LNCaP clone FGC (cell line): ENCODE results near the gene IL16.

Source experiments
- DNase-seq: peaks from one replicate; pipeline ENCODE4 v3.0.0-alpha.2; 2011; ENCODE audit warnings: low read depth
- H3K4me3 ChIP-seq: 2 replicates; pipeline ENCODE4 v1.5.1; 2011; ENCODE audit warnings: mild to moderate bottlenecking, low read depth, low read length, control low read depth
- TF ChIP-seq, protein P1 (sequence below): IDR thresholded peaks from 2 replicates; pipeline ENCODE4 v1.5.1; 2012; ENCODE audit warnings: mild to moderate bottlenecking; ENCODE audit not compliant: control insufficient read depth, insufficient read depth; ENCODE audit errors: extremely low read depth

Gene IL16

DNA sequence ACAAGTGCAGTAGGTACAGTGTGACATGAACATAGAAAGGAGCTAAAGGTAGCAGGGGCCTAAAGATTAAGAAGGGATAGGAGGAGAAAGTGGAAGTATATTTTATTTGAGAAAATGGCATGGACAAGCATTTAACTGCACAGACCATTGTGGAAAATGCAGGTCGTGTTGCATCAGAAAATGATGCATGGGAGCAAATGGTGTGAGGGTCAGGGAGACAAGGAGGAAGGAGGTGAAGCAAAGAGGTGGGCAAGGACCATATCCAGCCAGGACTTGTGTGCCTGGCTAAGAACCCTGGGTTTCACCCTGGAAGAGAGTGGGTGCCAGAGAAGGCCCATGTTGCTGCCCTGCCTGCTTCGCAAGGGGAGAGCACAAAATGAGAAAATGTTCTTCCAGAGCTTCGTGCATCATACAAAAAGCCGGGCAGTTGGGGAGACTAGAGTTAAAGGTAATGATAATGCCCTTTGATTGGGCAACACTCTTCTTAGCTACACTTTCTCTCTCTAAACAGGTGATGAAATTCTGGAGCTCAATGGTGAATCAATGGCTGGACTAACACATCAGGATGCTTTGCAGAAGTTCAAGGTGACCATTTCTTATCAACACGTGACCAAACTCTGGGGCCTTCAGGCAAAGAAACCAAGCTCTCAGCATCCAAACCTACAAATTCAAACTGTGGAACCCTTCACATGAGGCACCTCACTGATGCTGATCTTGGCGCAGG, 81.8 kb downstream of the IL16 start:
- H3K4me3 ChIP-seq: no peak overlapping the region
- no peak for DNase-seq
- TF ChIP-seq, protein P1, sequence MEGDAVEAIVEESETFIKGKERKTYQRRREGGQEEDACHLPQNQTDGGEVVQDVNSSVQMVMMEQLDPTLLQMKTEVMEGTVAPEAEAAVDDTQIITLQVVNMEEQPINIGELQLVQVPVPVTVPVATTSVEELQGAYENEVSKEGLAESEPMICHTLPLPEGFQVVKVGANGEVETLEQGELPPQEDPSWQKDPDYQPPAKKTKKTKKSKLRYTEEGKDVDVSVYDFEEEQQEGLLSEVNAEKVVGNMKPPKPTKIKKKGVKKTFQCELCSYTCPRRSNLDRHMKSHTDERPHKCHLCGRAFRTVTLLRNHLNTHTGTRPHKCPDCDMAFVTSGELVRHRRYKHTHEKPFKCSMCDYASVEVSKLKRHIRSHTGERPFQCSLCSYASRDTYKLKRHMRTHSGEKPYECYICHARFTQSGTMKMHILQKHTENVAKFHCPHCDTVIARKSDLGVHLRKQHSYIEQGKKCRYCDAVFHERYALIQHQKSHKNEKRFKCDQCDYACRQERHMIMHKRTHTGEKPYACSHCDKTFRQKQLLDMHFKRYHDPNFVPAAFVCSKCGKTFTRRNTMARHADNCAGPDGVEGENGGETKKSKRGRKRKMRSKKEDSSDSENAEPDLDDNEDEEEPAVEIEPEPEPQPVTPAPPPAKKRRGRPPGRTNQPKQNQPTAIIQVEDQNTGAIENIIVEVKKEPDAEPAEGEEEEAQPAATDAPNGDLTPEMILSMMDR: no peak

DNA sequence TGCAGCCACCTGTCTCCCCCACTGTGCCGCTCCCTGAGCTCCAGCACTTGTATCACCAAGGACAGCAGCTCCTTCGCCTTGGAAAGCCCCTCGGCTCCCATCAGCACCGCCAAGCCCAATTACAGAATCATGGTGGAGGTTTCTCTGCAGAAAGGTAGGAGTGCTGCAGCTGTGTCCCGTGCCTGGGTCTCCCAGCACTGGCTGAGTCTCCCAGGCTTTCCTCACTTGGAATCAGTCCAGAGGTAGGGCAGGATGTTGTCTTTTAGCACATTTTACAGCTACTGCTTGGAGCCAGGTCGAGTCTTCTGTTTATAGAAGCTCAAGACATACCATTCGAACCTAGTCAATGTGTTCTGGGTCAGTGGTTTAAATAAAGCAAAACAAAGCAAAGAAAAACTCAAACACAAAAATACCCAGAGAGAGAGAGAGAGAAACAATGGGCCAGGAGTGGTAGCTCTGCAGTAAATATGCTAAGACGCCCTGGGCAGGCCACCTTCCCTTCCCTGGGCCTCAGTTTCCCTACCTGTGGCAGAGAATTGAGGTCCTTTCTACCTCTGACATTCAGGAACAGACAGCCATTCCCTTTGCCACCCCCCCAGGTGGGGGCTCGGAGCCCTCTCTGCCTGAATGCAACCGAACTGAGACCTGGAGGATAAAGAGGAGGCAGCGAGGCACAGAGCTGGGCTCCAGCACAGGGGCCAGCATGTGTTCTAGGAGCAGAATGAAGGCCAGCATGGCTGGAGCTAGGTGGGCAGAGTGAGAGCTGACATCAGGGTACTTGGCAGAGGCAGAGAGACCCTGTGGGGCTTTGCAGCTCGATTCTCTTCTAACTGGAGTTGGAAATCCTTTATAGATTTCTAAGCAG, 83.2 kb downstream of the IL16 start:
- H3K4me3 ChIP-seq: no peak overlapping the region
- TF ChIP-seq, protein P1: no peak
- peak; percentile 68 for DNase-seq

DNA sequence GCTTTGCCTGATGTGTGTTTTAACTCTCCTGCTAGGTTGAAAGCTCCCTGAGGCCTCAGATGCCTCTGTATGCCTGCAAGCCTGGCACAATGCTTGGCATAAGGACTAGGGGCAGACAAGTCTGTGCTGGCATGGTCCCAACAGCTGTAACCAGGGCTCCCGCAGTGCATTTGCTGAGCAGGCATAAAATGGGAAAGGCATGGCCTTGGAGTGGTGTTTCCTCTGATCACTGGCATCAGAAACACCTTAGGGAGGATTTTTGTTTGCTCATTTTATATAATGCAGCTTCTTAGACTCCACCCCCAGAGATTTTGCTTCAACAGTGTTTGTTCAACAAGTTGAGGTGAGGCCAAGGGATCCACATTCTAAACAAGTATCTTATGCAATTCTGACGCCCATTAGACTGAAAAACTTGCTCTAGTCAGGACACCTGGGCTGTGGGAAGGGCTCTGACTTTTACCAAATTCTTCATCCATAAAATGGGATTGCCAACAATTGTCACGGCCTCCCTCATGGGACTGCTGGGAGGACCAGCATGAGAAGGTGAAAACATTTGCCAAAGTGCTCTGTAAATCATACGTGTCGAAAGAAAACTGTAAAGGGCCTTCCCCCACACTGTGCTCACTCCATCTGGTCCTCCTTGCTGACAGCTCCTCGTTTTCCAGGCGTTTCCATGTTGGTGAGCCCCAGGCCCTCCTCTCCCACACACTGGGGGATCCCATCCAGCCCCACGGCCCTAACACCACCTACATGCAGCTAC, 84.2 kb downstream of the IL16 start:
- TF ChIP-seq, protein P1: no peak

DNA sequence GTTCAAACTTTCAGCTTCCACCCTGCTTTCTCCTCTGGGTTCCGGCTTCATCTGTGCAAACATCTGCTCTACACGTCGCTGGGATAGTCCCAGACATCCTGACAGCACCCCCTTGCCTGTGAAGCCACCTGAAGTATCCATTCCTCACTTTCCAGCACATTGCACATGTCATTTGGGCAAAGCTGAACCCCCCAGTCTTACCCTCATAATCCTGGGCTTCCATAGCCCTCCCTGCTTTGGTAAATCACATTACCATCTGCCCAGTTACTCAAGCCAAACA, 84.7 kb downstream of the IL16 start:
- DNase-seq: no peak
- no peak overlapping the region for H3K4me3 ChIP-seq
- TF ChIP-seq, protein P1: no peak

More for the DNA sequence above, 84.2 kb downstream of the IL16 start:
- no peak overlapping the region for H3K4me3 ChIP-seq
- peak; percentile 94 for DNase-seq

DNA sequence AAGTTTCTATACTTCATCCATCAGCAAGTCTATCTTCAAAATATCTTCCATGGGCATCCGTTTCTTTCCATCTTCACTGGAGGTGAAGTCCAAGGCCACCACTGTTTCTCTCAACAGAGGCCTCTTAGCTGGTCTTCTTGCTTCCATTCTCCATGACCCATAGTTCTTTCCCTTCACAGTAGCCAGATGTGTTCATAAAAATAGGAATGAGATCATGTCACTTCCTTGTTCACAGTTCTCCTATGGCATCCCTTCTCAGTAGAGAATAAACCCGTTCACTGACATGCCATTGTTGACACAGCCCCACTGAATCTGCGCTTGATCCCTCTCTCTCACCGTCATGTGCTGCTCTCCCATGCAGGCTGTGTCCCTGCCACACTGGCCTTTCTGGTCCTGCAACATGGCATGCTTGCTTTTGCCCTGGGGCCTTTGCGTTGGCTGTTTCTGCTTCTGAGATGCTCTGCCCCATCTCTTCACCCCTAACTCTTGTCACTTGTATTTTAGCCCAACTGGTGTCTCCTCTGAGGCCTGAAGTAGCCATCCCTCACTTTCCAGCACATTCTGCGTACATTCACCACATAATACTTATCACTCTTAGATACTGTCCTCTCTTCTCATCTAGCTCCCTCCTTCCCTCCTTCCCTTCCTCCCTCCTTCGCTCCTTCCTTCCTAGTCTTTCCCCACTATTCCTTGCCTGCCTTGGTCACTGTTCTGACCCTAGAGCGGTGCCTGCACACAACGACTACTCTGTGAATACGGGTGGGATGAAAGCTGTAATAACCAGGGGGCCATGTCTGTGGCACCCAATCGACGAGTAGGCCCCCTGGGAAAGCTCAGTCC, 85.3 kb downstream of the IL16 start:
- TF ChIP-seq, protein P1: no peak
- no peak overlapping the region for H3K4me3 ChIP-seq
- no peak for DNase-seq

DNA sequence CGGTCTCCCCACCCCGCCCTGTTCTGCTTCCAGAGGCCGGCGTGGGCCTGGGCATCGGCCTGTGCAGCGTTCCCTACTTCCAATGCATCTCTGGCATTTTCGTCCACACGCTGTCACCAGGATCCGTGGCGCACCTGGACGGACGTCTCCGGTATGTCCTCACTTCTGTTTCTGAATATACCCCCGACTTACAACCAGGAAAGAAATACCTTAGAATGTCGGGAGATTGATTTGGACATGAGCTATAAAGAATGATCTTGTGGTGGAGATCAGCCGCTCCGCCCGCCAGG, 85.9 kb downstream of the IL16 start:
- no peak for DNase-seq
- TF ChIP-seq, protein P1: no peak
- H3K4me3 ChIP-seq: no peak overlapping the region
